ENCODE results near the gene IPO11. TPM values are rescaled to one million over a fixed set of nuclear protein-coding genes. Genes with fewer than 3 reads are reported as not detected.

Gene IPO11
- total RNA-seq, 1 donor from 2014 or later, result 11.8 TPM

- TF ChIP-seq CTCF (IDR thresholded peaks at IDR 0.05), result no peak
- Histone ChIP-seq H3K27me3 (no peaks in the 10 kb centered on the region), H3K36me3 (peaks cover 0 to 3% of the 10 kb centered on the region in 2 donors), H3K27ac (no peak overlapping the region), H3K9me3 (no peaks in the 10 kb centered on the region), H3K4me3 (no peak overlapping the region), H3K4me1 (no peaks in the 10 kb centered on the region)
- no peak for DNase-seq (ENCODE audit: low spot score in 2 of 2)
- intact Hi-C loops (cut with DNase I), result no loop called here
Measured at GRCh38 chr5:62626534-62626933, 214.0 kb downstream of the IPO11 start.

- Histone ChIP-seq H3K27me3 (no peaks in the 10 kb centered on the region), H3K4me3 (no peak overlapping the region), H3K36me3 (peaks cover 0 to 3% of the 10 kb centered on the region in 2 donors), H3K4me1 (no peaks in the 10 kb centered on the region), H3K9me3 (no peaks in the 10 kb centered on the region), H3K27ac (no peak overlapping the region)
- no peak for TF ChIP-seq CTCF (IDR thresholded peaks at IDR 0.05)
- intact Hi-C loops (cut with DNase I), result no loop called here
- DNase-seq (ENCODE audit: low spot score in 2 of 2), result no peak
Measured at GRCh38 chr5:62627121-62627520, 214.6 kb downstream of the IPO11 start.

GRCh38 chr5:62627901-62628300 lies 215.3 kb downstream of the IPO11 start:
- TF ChIP-seq CTCF (IDR thresholded peaks at IDR 0.05), result no peak
- no peak overlapping the region for H3K4me3 ChIP-seq

GRCh38 chr5:62631909-62632580 lies 219.5 kb downstream of the IPO11 start:
- Histone ChIP-seq H3K4me1 (no peaks in the 10 kb centered on the region), H3K9me3 (no peaks in the 10 kb centered on the region), H3K4me3 (no peak overlapping the region), H3K27ac (no peak overlapping the region), H3K36me3 (peaks cover 0 to 3% of the 10 kb centered on the region in 2 donors), H3K27me3 (no peaks in the 10 kb centered on the region)
- TF ChIP-seq CTCF (IDR thresholded peaks at IDR 0.05), result no peak
- DNase-seq (ENCODE audit: low spot score in 2 of 2), result no peak
- intact Hi-C loops (cut with DNase I), result no loop called here

More at GRCh38 chr5:62627901-62628300, 215.3 kb downstream of the IPO11 start:
- DNase-seq (ENCODE audit: low spot score in 2 of 2), result no peak
- Histone ChIP-seq H3K36me3 (peaks cover 0 to 3% of the 10 kb centered on the region in 2 donors), H3K27me3 (no peaks in the 10 kb centered on the region), H3K4me1 (no peaks in the 10 kb centered on the region), H3K9me3 (no peaks in the 10 kb centered on the region), H3K27ac (no peak overlapping the region)
- intact Hi-C loops (cut with DNase I), result no loop called here

GRCh38 chr5:62633243-62633642 lies 220.7 kb downstream of the IPO11 start:
- intact Hi-C loops (cut with DNase I), result no loop called here
- DNase-seq (ENCODE audit: low spot score in 2 of 2), result no peak
- H3K4me1 ChIP-seq, result no peaks in the 10 kb centered on the region
- H3K27ac ChIP-seq, result no peak overlapping the region
- TF ChIP-seq CTCF (IDR thresholded peaks at IDR 0.05), result no peak
- no peak overlapping the region for H3K4me3 ChIP-seq
- no peaks in the 10 kb centered on the region for H3K27me3 ChIP-seq
- H3K36me3 ChIP-seq, result no peaks in the 10 kb centered on the region
- H3K9me3 ChIP-seq, result no peaks in the 10 kb centered on the region

GRCh38 chr5:62640446-62640845 lies 227.9 kb downstream of the IPO11 start:
- Histone ChIP-seq H3K9me3 (no peaks in the 10 kb centered on the region), H3K27me3 (no peaks in the 10 kb centered on the region), H3K36me3 (no peaks in the 10 kb centered on the region), H3K4me1 (no peaks in the 10 kb centered on the region), H3K4me3 (no peak overlapping the region), H3K27ac (no peak overlapping the region)
- intact Hi-C loops (cut with DNase I), result no loop called here
- TF ChIP-seq CTCF (IDR thresholded peaks at IDR 0.05), result no peak
- DNase-seq (ENCODE audit: low spot score in 2 of 2), result no peak
